A172 (cell line): ENCODE results near the gene NPAS3. TPM values are rescaled to one million over a fixed set of nuclear protein-coding genes. Genes with fewer than 3 reads are reported as not detected.

Source experiments
- DNase-seq: peaks from one replicate; pipeline ENCODE4 v3.0.0-alpha.2; 2015; ENCODE audit warnings: low spot score
- total RNA-seq: library from RNA; depleted of rRNA; stranded (reverse); fragments of >200 nt; shearing (Covaris generic); gene quantifications from 2 replicates; pipeline ENCODE4 v1.2.3, GENCODE V29; 2014

NPAS3 gene
- total RNA-seq, 1 experiment from 2014 or later, result 0.41 TPM

DNA sequence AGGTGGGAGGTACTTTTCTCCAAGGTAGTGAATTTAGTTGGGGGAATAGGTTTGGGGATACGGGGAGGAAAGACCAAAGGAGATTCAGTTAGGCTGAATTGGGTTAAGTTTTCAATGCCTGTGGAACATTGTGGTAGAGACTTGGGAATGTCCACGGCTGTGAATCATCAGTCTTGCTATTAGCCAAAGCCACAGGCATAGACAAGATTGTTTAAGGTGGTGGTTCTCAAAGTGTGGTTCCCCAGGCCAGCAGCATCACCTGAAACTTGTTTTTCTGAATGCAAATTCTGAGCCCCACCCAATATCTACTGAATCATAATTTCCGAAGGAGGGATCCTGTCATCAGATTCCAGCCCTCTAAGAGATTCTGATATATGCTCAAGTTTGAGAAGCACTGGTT lies 696.0 kb downstream of the NPAS3 start:
- DNase-seq, result no peak

DNA sequence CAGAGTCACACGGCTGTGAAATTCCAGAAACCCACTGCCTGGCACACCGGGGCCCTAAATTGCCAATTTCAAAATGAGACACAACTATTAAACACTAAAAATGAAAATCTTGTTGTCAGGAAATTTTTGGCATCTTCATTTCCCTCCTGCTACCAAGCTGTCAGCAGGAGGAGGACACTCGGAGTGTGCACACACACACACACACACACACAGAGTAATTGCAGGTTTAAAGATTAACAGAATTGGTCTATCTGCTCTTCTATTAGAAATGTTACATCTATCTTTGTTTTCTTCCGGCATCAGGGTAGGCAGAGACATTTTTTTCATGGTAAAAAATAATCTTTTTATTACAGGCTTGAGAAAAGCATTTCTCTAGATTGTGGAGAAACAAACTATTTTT lies 698.0 kb downstream of the NPAS3 start:
- DNase-seq, result no peak

DNA sequence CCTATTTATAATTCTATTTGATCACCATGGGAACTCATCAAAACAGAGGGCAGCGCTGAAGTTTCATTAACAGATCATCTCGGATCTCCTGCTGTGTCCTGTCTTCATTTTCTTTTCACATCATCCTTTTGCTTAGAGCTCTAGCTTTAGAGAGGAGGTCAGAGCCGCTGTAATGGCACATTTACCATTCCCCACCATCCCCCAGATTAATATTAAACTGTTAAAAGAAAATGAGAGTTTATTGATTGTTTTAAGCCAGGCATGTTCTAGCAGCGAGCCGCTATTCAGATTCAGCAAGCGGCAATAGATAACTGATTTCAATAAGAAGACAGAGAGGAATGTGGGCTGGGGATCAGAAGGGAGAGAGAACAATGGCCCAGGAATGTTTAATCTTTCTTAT lies 703.4 kb downstream of the NPAS3 start:
- no peak for DNase-seq

DNA sequence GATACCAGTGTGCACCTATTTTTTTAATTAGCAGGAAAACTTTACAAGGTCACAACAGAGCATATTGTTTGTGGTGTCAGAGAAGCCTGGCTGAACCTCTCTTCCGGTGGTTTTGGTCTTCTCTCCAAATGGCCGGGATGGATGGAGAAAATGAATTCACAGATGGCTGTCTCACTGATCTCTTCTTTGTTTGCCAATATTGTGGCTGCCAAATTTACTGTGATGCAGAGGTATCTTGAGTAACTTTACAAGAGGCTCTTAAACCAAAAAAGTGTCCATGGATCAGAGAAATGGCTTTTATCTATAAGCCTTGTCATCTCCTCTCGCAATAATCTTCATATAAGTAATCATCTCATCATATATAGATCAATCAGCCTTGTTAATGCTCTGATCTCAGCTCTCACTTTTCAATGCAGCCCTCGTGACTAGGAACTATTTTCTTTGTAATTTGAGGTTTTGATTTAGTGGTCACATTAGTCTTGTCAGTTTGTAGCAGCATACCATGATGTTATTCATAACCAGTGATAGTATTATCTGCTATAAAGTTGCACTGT lies 704.1 kb downstream of the NPAS3 start:
- DNase-seq, result peak; percentile 9

DNA sequence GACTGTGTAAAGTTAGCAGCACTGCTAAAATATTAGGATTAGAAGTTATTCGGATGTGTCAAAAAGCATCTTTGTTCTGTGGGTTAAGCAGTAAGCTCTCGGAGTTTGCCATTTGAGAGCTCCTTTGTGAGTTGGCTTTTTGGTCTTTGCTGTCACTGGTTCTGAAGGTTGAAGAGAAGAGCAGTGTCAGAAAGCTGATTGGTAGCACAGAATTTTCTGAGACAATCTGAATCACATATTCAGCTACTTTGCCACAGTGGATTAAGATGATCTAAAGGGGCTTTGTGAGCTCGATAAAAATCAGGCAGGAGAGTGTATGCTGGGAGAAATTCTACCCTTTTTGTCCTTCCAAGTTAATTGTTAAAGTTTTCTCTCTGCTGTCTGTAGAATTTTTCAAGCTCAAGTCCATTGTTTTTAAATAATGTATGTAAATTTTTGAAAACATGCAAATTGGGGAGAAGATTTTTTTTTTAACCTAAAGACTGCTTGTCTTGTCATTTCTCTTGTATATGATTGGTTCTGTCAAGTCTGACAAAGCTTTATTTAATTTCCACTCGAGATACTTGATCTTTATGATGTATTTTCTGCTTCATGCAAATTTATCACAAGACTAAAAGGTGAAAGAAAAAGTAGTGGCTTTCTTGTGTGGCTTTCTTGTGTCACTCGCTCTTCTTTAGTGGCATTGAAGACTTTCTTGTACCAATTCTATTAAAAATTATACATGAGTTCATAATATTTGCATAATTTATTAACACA lies 704.9 kb downstream of the NPAS3 start:
- DNase-seq, result no peak

DNA sequence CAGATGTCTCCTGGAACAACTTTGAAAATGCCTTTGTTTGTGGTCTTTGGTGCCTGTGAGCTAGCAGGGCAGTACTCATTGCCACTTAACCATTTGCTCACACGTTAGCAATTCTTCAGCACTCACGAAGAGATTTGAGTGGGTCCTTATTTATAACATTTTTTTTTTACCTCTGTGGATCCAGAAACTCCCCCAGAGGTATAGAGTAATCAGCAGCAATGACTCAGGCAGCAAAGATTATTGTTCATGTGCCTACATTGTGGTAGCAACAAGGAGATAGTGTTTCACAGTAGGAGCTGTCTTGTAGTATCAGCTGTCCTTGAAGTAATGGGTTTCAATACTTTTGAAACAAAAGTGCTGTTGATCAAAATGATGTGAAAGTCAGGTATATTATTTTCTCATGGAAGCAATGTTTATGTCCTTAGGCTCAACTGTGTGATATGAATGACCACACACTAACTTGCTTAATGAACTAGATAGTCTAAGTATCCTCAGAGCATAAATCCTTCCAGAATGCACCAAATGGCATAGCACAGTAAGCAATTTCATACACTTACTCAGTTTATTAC lies 708.1 kb downstream of the NPAS3 start:
- peak; percentile 55 for DNase-seq

DNA sequence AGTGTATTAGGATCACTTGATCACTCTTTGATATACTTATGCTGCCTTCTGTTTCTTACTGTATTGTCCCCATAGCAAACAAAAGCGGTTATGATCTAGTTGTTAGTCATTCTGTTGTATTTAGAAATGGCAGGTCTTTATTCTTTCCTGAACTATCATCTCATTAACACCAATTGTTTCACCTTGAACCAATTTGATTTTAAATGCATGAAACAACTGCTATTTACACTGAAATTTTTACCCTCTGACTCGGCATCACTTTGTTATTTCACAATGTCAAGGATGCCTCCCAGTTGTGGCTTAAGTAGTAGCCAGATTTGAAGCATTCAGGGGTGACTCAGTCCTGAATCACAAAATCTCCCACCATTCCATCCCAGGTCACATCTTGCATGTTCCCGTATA lies 708.7 kb downstream of the NPAS3 start:
- DNase-seq, result peak; percentile 91

DNA sequence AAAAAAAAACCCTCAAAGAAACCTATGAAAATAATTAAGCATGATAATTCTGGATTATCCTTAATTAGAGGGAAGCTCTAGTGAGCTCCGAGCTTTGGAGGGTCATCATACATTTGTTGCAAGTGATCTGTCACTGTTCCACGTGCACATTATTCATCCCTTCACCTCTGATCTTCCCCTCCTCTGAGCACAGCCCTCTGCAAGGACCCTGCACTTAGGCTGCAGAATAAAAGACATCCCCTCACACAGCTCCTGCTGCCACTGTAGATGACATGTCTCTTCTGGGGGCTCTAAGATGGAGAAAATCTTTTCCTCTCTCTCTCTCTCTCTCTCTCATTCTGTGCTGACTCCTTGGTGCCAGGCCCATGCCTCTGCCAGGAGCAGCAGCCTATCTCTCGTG lies 711.8 kb downstream of the NPAS3 start:
- no peak for DNase-seq

DNA sequence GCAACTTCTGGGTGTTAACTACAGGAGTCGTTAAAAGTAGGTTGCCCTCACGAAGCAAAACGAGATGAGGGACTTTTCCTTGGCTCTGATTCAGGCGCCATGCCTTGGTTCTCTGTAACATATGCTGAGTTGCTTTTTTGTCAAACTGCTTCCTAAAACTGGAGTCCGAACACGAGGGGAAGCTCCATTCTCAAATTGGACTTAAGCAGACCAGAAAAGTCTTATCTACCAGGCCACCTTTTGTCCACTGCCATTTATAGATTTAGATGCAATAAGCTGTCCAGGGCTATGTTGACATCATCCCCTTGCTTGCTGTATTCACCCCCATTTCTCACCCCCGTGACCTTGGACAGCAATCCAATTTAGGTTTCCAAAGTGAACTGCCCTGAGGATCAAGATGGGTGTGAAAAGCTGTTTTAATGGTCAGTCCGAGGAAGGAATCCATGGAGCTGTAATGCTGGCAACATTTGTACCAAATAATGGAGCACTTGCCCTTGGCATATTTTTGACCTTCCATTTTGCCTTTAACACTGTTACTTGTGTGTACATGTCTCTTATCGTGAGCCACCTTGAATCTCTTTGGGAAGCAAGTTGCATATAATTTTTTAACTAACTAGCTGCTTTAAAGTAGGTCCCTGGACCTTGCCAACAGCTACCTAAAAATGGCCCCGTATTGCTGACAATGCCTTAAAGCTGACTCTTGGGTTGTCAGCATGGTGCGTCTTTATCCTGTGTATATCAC lies 714.1 kb downstream of the NPAS3 start:
- DNase-seq, result no peak

DNA sequence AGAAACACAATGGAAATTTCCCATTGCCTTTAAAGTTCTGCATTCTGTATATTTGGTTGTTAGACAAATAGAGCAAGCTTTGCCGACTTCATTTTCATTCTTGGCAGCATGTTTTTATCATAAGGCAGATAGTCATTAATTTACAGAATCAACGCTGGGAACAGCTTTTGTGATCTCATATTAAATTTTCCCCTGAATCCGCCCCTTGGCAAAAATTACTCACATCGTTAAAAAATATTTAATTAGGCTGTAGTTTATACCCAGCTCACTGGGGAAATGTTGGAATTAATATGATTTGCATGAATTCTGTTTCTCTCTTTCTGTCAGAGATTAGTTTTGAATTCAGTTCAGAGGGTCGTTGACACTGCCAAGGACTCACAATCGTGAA lies 714.6 kb downstream of the NPAS3 start:
- DNase-seq, result no peak

DNA sequence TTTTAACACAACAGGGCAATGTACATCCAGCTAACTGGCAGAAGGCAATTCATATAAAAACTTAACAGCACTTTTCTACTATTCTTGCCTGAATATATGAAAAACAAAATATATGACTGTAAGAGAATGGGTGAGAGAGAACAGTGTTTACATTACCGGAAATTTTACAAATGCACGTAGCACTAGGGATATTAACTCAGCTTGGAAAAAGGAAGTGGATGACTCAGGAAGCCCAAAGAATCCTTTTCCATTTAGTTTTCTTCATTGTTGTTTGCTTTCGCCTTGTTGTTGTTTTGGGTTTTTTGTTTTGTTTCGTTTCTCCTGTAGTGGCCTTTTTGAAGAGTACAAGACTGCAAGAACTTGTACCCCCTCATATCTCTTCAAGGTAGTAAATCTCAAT lies 716.7 kb downstream of the NPAS3 start:
- no peak for DNase-seq

DNA sequence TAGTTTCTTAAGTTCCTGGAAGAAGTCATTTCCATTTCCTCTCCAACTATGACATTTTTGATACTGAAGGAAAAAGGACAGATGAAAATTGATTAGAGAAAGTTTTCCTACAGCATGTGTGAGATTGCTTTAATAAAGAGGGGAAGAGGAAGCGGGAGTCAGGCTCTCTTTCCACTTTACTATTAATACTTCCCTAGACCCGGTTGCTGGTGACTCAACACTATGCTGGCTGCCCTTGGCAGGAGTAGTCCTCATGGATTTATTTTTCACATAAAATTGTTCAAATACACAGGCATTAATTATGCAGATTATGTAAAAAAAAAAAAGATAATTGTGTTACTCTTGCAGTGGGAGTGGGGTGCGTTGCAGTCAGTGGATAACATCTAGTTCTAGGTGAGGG lies 718.8 kb downstream of the NPAS3 start:
- DNase-seq, result no peak

DNA sequence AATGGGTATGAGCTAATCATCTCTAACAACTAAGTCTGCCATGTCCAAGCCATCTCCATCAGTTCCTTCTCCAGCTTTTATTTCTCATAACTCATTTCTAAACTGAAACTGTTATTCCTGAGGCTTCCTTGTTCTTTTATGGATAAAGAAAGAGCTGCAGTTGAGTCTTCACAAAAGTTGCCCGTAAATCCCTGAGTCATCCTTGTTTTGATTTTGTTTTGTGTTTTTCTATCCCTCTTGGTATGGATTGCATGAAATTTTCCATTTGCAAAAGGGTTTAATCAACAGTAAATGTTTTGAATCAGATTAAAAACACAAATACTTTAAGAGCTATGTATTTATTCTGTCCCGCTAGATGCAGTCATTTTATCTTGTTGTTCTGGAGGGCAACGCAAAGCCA lies 721.6 kb downstream of the NPAS3 start:
- no peak for DNase-seq

DNA sequence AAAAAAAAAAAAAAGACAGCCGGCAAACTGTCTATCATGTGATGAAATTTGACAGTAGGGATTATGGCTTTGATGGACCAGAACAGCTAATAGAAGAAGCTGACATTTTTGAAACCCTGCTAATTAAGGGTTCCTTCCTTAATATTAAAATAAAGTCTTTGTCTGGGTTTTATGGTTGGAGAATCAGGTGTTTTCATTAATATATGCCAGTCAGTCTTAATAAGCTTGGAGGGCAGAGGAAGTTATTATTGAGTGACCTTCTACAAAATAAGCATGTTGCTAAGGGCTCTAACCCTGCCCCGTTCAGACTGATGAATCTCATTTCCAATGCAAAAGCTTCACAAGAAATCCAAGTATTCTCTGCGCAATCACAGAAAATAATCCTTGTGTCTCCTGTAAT lies 722.4 kb downstream of the NPAS3 start:
- no peak for DNase-seq

DNA sequence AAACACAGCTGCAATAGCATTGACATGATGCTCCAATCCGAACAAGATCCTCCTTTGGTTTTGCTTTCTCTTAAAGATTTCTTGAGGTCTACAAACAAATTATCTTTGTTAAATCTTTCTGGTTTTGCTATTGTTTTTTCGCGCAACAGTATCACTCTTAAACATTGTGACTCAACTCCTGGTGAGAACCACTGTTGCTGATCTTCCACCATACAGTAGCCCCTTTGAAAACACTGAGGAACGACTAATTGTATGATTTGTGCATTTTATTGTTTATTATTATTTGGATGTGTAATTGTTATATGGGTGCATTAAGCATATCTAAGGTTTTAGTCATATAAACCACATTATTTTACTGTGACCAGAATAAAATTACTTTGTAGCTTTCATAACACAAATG lies 729.4 kb downstream of the NPAS3 start:
- DNase-seq, result peak; percentile 47

DNA sequence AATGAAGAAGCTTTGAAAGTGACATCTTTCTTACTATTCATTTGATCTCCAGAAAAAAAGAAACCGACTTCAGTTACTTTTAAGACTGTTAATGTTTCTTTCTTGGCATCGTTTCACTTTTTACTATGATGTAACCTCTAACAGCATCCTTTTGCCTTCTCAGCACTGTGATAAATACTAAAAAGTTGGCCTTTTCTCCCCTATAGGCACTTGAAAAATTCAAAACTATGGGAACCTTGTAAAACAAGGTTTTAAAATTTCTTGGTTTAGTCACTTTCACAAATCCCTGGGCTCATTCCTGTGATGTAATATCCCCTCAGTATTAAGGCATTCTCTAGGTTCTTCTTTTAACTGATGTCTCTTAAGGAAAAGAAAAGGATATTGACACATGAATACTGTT lies 730.4 kb downstream of the NPAS3 start:
- DNase-seq, result no peak

DNA sequence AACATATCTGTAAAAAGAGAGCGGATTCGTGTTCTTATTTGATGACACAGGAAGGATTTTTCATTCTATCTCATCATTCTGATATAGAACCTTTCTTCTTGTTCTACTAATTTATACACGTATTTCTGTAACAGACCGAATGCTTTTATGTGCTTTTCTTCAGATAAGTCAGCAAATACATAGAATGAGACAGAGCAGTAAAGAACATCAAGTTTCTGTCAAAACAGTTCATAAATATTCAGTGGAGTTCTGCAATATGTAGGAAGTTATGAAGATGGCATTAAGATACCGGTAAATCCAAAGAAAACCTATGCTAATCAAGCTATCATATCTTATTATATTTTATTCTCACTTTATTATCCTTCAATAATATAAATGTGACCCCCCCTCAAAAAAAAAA lies 731.6 kb downstream of the NPAS3 start:
- DNase-seq, result no peak

DNA sequence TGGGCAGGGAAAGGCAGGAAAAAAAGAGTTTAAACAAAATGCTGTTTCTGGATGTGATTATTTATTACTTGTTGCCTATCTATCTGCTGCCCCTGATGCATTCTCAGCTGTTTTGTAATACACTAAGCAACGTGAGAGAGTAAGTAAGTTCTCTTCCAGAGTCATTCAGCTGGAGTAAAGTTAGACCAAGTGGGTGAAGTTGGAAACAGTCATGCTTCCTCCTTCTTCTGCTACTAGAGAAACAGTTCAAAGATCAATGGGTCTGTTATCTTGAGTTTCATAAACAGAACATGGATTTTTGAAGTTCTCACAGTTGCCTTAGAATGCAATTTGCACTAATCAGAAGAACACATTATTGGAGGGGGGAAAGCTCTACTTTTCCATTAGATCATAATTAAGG lies 732.9 kb downstream of the NPAS3 start:
- no peak for DNase-seq

DNA sequence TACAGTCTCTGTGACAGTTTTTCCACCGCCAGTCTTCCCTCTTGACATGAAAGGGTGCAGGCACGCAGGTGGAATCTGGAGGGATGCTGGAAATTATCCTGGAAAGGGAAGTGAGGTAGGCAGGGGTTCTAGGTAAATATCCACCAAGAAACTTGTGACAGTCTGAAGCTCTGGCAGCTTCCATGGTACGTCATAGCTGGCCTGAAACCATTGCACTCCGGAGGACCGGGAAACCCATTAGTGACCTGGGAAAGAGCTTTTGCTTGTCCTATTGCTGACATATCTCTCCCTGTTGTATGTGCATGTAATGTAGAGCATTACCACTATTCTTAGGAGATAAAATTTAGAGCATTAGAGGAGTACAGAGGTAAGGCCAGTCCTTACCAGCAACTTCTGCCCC lies 736.2 kb downstream of the NPAS3 start:
- DNase-seq, result no peak

DNA sequence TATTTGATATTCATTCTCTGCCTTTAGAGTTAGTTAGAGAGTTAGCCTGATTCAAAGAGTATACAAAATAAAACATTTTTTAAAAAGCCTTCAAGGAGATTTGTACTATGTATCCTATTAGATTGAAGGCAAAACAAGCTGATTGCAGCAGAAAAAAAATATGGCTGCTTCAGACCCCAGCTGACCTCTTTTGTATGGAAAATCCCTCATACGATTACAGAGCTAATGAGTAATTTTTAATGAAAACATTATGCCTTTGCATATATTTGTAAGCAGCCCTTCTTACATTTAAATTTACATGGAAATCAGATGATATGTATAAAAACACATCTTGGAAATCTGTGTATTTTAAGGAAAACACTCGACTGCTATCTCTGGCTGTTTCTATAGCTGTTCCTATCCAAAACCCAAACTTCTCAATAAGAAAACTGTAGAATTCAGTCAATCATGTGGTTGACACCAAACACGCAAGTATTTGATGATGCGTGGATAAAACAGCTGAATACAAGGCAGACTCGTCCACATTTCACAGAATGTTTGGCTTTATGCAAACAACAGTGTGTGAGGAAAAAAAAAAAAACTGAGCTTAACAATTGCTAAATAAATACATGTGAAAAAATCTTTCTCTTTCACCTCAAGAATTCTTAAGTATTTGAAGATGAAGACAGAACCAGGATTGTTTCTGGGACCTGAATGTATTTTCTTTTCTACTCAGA lies 736.9 kb downstream of the NPAS3 start:
- DNase-seq, result no peak

DNA sequence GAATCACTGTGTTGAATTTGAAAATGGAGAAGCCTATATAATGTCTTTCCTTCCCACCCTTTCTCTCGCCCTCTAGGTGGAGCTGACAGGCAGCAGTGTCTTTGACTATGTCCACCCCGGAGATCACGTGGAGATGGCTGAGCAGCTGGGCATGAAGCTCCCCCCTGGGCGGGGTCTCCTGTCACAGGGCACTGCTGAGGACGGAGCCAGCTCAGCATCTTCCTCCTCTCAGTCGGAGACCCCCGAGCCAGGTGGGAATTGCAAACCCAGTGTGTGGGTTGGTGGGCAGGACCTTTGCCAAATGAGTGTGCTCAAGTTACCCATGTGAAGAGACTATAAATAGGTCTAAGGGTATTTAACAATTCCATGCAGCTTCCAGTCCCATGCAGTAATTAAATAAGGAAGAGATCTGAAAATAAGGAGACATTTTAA lies 737.5 kb downstream of the NPAS3 start:
- peak; percentile 71 for DNase-seq

DNA sequence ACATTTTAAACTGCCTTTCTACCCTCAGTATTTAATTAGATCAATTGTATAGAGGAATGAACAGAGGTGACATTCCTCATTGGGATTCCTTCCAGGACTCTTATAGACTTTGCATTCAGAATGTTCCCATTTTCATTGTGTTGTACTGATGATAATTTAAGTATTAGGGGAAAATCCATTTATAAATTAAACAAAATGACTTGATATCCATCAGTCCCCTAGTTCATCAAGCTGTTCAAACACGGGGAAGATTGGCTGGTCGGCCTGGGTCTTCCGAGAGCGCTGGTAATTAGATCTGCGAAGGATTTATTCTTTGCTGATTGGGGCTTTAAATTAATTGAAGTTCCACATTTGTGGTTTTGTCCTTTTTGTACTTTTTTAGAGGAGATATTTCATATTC lies 738.2 kb downstream of the NPAS3 start:
- no peak for DNase-seq
